ENCODE data around the gene AGAP9.
"Not testable (repeated sequence)": the region's sequence is repeated elsewhere in the genome, so short reads cannot be mapped to it uniquely, and the experiment has no call there.

AGAP9 gene

GRCh38 chr10:47484786-47485185, 38.7 kb downstream of the AGAP9 start:
- not testable (repeated sequence) for DNase-seq

GRCh38 chr10:47483923-47484322, 39.5 kb downstream of the AGAP9 start, which contains the start of gene ANXA8:
Gene ANXA8, minus strand, starts transcription at chr10:47484115. Its CDS starts 182 bp downstream, at chr10:47483933.
- DNase-seq, result not testable (repeated sequence)

- DNase-seq, result not testable (repeated sequence)
These were observed 41.1 kb downstream of the AGAP9 start for GRCh38 chr10:47482367-47482766.

GRCh38 chr10:47481768-47482181, 41.7 kb downstream of the AGAP9 start:
- DNase-seq, result not testable (repeated sequence)

- DNase-seq, result not testable (repeated sequence)
These were observed 42.2 kb downstream of the AGAP9 start for GRCh38 chr10:47481182-47481766.

- DNase-seq, result not testable (repeated sequence)
These were observed 43.3 kb downstream of the AGAP9 start for GRCh38 chr10:47480133-47480532.

GRCh38 chr10:47478114-47478513, 45.3 kb downstream of the AGAP9 start:
- DNase-seq, result not testable (repeated sequence)

GRCh38 chr10:47477078-47477477, 46.4 kb downstream of the AGAP9 start:
- DNase-seq, result not testable (repeated sequence)

- DNase-seq, result not testable (repeated sequence)
These were observed 48.3 kb downstream of the AGAP9 start for GRCh38 chr10:47475101-47475500.

GRCh38 chr10:47473516-47473915, 49.9 kb downstream of the AGAP9 start:
- DNase-seq, result not testable (repeated sequence)

GRCh38 chr10:47472647-47473046, 50.8 kb downstream of the AGAP9 start:
- DNase-seq, result not testable (repeated sequence)

GRCh38 chr10:47472072-47472471, 51.4 kb downstream of the AGAP9 start:
- DNase-seq, result not testable (repeated sequence)

GRCh38 chr10:47468731-47469528, 54.5 kb downstream of the AGAP9 start:
- DNase-seq, result not testable (repeated sequence)

GRCh38 chr10:47467957-47468356, 55.5 kb downstream of the AGAP9 start:
- not testable (repeated sequence) for DNase-seq

GRCh38 chr10:47467458-47467857, 56.0 kb downstream of the AGAP9 start:
- not testable (repeated sequence) for DNase-seq

- DNase-seq, result not testable (repeated sequence)
These were observed 58.1 kb downstream of the AGAP9 start for GRCh38 chr10:47465216-47465917.

GRCh38 chr10:47462577-47463358, 60.7 kb downstream of the AGAP9 start:
- DNase-seq, result not testable (repeated sequence)

- not testable (repeated sequence) for DNase-seq
These were observed 62.2 kb downstream of the AGAP9 start for GRCh38 chr10:47461261-47461687.

- no peak for DNase-seq
These were observed 64.8 kb downstream of the AGAP9 start for GRCh38 chr10:47458466-47459154.

- DNase-seq, result no peak
These were observed 65.6 kb downstream of the AGAP9 start for GRCh38 chr10:47457826-47458225.

- DNase-seq, result no peak
These were observed 66.0 kb downstream of the AGAP9 start for GRCh38 chr10:47457528-47457820.
